GM08714 (cell line): ENCODE measurements around the gene NSDHL.

Experiments
- H3K4me3 ChIP-seq: fragments of 200-500 bp; sonication (Bioruptor generic); 2 replicates; pipeline ENCODE4 v1.5.1; 2014; ENCODE audit warnings: mild to moderate bottlenecking, low read length, inconsistent platforms
- ZNF274 ChIP-seq: IDR thresholded peaks from 2 replicates; pipeline ENCODE4 v1.6.1; 2012; ENCODE audit warnings: mild to moderate bottlenecking, low read depth, low read length

NSDHL gene

DNA sequence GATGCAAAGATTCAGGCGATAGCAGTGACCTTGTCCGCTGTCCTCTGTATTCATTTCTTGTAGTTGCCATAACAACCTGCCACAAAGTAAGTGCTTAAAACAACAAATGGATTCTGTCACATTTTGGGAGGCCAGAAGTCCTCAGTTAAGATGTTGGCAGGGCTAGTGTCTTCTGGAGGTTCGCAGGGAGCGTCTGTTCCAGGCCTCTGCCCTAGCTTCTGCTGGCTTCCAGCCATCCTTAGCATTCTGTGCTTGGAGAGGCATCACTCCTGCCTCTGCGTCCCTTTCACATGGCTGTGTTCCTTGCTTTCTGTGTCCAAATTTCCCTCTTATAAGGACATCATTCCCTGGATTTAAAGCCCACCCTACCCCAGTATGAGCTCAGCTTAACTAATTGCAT lies 35.5 kb downstream of the NSDHL start:
- TF ChIP-seq ZNF274: no peak
- H3K4me3 ChIP-seq: no peak overlapping the region

DNA sequence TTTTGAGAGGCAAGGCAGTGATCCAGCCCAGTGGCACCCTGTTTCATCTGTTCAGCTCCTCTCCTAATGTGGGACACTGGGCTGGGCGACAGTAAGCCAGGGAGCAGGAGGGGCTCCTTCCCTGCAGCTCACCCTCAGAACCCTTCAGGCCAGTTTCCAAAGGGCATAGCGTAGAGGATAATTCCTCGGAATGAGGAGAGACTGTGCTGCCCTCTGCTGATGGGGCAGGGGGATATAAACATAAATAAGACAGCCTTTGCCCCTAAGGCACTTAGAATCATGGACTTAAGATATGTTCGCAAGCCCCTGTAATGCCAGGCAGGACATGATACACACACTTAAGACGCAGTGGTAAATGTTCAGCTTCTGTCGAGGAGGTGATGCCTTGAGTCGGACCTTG lies 39.1 kb downstream of the NSDHL start:
- no peak overlapping the region for H3K4me3 ChIP-seq
- TF ChIP-seq ZNF274: no peak

DNA sequence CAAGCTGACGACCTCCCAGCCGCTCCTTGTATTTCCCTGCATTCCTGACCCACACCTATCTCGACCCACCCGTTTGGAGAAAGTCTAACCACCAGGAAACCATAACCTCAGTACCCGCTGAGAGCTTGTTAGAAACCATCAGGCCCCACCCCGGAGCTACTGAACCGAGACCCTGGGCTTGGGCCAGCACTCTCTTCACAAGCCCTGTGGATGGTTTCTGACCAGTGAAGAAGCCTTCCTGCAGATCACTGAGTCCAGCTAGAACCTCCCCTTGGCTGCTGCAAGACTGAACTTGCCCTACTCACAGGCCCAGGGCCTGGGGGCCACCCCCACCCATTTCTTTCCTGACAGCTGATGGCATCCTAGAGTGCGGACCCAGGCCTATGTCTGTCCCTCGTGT lies 40.4 kb downstream of the NSDHL start:
- no peak for TF ChIP-seq ZNF274
- H3K4me3 ChIP-seq: no peak overlapping the region

DNA sequence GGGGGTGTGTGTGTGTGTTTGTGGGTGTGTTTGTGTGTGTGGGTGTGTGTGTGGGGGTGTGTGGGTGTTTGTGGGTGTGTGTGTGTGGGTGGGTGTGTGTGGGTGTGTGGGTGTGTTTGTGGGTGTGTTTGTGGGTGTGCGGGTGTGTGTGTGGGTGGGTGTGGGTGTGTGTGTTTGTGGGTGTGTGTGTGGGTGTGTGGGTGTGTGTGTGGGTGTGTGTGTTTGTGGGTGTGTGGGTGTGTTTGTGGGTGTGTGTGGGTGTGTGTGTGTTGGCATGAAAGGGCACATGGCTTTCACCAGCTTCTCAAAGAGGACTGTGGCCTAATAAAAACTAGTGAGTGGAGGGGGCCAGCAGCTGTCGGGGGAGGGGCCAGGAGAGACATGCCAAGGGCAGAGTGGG lies 41.7 kb downstream of the NSDHL start:
- no peak for TF ChIP-seq ZNF274
- no peak overlapping the region for H3K4me3 ChIP-seq

DNA sequence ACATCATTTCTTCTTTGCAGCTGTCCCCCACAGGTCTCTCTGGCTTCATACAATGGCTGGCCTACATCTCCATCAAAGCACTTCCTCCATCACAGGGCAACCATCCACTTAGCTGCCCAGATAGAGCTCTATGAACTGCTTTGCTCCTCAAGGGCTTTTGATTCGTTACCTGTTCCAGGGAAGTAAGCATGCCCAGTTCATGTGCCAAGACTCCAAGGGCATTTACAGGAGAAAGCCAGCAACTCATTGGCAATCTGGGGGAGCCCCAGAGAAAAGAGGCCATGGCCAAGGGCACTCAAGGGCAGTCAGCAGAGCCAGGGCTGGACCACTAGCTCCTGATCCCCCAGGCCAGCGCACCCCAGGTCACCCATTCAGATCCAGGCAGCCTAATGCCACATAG lies 42.5 kb downstream of the NSDHL start:
- H3K4me3 ChIP-seq: no peak overlapping the region
- no peak for TF ChIP-seq ZNF274

DNA sequence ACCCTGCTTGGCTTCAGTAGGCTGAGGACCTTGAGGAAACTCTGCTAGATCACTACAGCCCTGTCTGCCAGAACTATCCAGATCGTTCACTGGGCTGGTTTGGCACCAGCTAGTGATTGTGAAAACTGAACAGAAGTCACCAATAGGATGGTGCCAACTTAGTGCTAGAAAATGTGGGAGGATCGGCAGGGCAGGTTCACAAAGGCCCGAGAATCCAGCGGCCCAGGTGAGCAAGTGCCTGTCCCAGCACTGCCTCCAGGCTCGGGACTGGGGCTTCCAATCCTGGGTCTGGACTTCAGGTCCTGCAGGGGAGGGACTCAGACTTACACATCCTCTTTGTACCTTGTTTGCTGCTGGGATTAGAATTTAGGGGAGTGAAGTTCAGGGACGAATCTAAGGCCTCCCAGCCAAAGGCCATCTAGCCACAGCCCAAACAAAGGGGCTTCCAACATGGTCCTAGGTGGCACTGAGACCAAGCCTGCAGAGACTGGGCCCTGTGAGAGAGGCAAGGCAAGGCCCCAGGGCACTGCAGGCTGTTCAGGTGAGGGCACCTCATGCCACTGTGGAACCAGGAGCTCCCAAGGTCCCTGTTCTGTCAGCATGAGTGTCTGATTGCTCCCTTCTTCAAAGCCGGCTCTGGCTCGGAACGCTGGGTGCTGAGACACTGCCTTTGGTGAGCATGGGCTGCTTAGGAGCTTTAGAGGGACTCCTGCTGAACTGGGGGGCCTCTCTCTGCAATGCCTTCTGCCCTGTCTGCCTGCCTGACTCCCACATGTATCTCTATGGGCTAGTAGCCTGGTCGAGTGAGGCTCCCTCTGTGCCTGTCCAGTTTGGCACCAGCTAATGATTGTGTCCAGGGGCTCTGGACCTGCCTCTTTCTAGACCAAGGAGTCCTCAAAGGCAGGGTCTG lies 46.3 kb downstream of the NSDHL start:
- TF ChIP-seq ZNF274: no peak
- H3K4me3 ChIP-seq: no peak overlapping the region

DNA sequence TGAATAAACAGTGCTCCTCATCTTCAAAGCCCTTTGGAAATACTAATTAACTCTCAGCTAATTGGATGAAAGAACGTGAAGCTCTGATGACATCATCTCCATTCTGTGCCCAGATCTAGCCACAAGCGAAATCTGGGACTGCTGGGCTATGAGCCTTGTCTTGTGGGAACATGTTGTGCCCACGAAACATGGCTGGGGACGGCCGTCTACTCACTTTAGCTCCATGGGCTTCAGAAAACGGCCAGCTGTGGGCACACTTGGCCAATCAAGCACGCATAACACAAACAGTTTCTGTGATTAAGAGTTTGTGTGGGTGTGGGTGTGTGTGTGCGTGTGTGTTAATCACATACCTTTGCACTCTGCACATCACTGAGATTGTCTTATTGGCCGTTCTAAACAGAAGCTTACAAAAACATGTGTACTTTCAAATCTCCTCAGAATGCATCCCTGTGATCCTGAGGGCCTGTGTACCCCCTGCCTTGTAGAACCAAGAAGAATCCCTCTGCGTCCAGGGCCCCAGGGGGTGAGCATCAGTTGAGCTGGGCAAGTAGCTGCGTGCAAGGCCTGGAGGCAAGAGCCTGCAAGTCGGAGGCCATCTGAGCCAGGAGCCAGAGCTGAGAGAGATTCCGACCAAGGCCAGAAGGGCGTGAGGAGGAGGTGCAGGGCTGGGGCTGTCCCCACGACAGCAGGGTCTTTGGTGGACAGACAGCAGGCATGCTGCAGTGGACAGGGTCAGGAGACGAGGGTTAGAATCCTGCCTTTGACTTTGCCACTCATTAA lies 48.3 kb downstream of the NSDHL start:
- no peak overlapping the region for H3K4me3 ChIP-seq
- TF ChIP-seq ZNF274: no peak

DNA sequence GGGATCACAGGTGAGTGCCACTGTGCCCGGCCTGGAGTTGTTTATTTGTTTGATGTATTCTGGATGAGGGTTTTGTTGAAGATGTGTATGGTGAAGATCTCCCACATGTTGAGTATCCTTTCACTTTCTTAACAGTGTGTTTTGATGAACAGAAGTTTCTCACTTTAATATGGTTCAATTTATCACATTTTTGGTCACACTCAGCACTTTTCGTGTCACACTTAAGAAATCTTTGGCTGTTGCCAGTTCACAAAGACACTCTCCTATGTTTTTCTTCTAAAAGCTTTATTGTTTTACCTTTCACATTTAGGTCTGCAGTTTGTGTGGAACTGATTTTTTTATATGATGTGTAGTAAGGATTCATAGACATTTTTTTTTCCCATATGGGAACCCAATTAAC lies 50.4 kb downstream of the NSDHL start:
- TF ChIP-seq ZNF274: no peak
- no peak overlapping the region for H3K4me3 ChIP-seq

DNA sequence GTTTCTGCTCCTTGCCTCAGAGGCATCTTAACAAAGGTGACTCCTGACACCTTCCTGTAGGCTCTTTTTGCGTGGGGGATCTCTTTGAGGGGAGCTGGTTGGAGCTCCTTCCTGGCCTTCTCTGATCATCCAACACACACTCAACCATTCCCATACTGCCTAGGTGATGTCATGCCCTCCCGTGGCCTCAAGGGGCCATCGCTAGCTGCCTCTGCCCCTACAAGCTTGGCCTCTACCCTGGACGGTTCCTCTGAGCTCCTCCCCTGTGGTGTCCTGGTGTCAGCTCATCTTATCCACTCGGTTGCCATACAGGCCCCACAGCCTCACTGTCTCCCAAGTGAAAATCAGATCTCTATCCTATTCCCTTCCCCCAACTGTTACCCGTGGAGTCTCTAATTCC lies 53.3 kb downstream of the NSDHL start:
- no peak for TF ChIP-seq ZNF274
- H3K4me3 ChIP-seq: no peak overlapping the region

DNA sequence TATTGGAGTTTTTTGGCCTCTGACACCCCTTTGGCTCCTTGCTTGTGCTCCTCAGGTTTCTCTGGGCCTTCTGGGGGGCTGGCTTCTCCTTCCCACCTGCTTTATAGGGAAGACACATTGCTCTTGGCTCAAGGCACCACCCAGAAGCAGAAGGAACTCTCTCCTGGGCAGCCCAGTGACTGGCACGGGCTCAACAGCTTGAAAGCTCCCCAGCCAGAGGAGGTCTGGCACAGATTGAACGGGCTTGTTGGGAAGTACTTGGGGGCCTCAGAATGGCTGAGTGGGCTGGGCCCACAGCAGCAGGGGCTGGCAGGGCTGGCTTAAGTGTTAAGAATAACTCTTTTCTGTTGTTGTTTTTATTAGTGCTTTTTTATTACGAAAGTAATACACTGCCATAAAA lies 55.9 kb downstream of the NSDHL start:
- no peak for TF ChIP-seq ZNF274
- H3K4me3 ChIP-seq: no peak overlapping the region

DNA sequence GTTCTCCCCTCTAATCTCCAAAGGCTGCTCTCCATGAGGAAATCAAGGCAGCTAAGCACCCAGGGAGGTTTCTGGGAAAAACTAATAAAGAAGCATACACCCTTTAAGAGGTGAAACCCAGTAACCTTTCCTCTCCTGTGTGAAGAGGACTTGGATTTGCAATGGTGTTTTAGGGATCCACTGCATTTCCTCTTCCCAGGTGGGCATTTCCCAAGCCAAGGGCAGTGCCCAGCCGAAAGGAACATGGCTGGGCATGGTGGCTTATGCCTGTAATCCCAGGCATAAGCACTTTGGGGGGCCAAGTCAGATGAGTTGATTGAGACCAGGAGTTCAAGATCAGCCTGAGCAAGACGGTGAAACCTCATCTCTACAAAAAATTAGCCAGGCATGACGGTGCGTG lies 61.6 kb downstream of the NSDHL start:
- no peak overlapping the region for H3K4me3 ChIP-seq
- TF ChIP-seq ZNF274: no peak

DNA sequence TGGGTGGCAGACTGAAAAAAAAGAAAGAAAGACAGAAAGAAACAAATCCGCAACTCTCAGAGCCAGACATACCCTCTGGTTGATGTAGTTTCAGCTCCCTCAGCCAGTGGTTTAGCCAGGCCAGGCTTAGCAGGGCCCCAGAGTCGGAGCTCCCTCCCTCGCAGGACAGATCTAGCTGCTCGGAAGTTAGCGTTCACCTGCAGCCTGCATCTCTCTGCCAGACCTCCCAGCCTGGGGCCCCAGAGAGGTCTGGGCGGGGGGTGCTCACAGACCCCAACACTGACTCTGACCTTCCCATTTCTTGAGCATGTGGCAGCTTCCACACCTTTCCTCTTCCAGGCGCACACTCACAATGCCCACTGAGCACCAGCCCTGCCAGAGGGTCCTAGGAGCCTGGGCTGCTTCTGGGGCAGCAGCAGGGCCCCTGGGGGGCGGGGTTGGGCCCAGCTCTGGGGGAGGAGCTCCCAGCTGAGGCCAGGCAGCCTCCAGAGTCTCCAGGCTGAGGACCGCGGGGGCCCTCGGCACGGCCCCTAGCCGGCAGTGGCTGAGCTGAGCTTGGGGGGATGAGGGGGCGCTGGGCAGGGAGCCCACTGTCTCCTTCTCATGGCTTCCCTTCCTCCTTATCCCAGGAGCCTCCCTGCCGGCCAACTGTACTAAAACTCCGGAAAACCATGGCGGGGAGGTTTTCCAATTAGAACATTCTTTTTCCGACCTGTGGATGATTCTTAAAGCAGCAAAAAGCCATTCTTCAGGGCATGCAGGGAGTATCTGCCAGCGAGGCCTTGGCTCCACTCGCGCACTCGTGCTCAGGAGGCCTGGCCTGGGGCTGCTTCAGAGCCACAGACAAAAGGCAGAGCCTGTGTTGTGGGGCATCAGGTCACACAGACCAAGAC lies 62.4 kb downstream of the NSDHL start:
- no peak for TF ChIP-seq ZNF274

DNA sequence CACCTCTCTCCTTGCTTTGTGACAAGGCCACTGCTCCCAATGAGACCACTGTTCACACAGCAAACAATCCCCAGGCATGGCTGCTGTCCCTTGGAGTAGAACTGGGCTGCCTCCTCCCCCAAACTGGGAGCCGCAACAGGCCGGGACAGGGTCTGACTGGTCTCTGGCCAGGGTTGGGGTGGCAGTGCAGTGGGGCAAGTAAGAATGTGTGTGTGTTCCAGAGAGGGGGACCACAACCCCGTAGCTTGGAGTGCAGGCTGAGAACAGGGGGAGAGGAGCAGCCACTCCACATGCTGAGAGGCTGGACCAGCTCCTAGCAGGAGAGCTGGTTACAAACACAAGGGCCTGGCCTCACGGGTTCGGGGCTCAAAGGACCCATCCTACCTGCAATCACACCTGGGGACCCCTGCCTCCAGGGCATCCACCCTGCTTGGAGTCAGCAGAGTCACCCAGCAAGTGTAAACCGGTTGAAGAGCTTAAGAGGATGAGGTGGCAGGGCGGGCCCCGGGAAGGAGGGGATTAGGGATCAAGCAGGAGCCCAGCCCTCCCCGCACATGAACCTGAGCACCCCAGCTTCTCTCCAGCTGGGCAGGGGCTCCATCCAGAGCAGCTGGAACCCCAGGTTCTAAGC lies 63.2 kb downstream of the NSDHL start:
- H3K4me3 ChIP-seq: no peak overlapping the region
- TF ChIP-seq ZNF274: no peak

More for the DNA sequence above, 62.4 kb downstream of the NSDHL start:
- H3K4me3 ChIP-seq: no peak overlapping the region

DNA sequence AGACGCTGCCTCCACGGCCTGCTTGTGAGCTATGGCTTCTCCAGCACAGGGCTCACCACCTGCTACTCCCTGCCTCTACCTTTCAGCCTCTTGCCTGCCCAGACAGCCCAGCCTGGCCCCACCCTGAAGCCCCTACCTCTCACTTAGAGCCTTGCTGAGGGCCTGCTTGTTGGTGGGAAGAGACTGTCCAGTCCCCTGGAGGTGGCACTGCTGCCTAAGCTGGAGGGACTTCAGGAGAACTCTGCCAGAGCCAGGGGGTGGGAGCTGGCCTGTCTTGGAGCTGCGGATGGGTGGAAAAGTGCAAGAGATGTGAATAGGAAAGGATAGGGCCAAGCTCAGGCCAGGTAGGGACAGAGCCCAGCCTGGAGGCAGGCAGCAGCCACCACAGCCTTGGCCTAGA lies 64.3 kb downstream of the NSDHL start:
- no peak for TF ChIP-seq ZNF274

More for the DNA sequence above, 64.3 kb downstream of the NSDHL start:
- no peak overlapping the region for H3K4me3 ChIP-seq
